ENCODE data around the gene AVPR1A.
"Not testable (repeated sequence)": the region's sequence is repeated elsewhere in the genome, so short reads cannot be mapped to it uniquely, and the experiment has no call there.

The AVPR1A gene

GRCh38 chr12:63150713-63151622 lies at the start of gene AVPR1A:
Gene AVPR1A (minus strand): TSS chr12:63151201. CDS start chr12:63150836, 365 bp downstream.
- DNase-seq (ENCODE audit: low spot score) = peak; percentile 9

GRCh38 chr12:63196168-63196567 lies 45.2 kb upstream of the AVPR1A start:
- no peak for DNase-seq (ENCODE audit: low spot score)

DNA sequence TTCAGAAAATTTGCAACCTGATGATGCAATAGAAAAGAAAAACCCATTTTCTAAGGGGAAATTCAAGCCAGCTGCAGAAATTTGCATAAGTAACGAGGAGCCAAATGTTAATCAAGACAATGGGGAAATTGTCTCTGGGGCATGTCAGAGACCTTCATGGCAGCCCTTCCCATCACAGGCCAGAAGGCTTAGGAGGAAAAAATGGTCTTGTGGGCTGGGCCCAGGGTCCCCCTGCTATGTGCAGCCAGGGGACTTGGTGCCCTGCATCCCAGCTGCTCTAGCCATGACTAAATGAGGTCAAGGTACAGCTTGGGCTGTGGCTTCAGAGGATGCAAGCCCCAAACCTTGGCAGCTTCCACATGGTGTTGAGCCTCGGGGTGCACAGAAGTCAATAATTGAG lies 28.2 kb upstream of the AVPR1A start:
- no peak for DNase-seq (ENCODE audit: low spot score)

DNA sequence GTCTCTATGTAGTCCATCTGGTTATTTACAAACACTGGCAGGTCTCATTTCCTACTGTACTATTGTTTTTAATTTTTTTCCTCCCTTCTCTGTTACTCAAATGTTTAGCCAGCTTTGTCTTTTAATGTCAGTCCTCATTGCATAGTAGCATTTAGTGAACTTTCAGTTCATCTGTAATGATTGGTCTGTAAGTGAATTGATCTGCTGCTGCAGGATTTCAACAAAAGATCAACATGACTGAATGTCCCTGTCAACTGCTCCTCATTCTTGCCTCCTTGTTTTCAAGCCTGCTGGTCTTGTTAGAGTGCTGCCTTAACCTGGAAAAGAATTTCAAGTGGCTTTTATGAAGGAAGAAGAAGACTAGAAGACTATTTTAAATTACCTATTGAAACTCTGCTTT lies 19.3 kb upstream of the AVPR1A start:
- DNase-seq (ENCODE audit: low spot score) = no peak

DNA sequence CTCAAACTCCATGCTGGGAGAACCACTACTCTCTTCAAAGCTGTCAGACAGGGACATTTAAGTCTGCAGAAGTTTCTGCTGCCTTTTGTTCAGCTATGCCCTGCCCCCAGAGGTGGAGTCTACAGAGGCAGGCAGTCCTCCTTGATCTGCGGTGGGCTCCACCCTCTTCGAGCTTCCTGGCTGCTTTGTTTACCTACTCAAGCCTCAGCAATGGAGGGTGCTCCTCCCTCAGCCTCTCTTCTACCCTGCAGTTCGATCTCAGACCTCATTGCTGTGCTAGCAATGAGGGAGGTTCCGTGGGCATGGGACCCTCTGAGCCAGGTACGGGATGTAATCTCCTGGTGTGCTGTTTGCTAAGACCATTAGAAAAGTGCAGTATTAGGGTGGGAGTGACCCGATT lies 16.7 kb upstream of the AVPR1A start:
- not testable (repeated sequence) for DNase-seq (ENCODE audit: low spot score)

DNA sequence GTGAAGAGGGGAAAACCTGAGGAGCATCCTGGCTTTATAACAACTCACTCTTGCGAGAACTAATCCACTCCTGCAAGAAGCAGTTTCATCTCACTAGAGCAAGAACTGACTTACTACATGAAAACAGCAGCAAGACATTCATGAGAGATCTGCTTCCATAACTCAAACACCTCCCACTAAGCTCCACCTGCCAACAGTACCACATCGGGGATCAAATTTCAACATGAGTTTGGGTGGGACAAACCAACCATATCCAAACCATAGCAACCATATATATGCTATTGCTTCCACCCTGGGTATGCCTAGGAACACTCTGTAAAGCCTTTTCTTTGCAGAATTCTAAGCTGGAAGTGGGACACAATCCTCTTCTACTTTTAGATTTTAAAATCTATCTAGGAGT lies 13.9 kb upstream of the AVPR1A start:
- DNase-seq (ENCODE audit: low spot score) = no peak

GRCh38 chr12:63163541-63163940 lies 12.5 kb upstream of the AVPR1A start:
- DNase-seq (ENCODE audit: low spot score) = no peak

DNA sequence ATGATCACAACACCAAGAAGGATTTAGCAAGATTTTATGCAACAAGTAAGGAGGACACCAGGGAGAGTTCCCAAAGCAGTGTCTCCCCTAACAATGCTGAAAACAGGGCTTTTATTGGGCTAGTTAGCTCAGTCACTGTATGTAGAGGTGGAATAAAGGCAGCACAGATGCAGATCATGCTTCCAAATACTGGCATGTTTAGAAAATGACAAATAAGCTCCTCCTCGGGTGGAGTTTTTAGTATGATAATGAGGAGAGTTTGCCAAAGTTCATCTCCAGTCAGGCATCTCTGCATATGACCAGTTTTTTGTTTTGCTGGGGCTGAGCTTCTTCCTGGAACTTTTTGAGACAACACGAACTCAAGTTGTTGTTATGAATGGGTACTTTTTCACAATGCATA lies 4.4 kb upstream of the AVPR1A start:
- DNase-seq (ENCODE audit: low spot score) = no peak

DNA sequence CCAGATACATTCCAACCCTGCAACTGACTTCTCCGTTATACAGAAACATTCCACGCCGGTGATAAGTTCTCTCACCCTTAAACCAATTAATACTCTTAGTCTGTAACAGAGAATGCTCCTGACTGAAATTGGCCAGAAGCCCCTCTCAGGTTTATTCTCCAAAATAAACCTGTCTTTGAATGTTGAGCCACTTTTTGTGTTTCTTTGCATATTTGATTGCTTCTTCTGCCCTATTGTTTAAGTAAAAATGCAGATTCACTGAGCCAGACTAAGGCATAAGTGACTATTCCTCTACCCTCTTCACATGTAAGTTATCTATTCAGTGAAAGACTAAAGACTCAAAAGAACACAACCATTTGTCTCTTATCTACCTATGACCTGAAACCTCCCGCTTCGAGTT lies 3.6 kb upstream of the AVPR1A start:
- no peak for DNase-seq (ENCODE audit: low spot score)

DNA sequence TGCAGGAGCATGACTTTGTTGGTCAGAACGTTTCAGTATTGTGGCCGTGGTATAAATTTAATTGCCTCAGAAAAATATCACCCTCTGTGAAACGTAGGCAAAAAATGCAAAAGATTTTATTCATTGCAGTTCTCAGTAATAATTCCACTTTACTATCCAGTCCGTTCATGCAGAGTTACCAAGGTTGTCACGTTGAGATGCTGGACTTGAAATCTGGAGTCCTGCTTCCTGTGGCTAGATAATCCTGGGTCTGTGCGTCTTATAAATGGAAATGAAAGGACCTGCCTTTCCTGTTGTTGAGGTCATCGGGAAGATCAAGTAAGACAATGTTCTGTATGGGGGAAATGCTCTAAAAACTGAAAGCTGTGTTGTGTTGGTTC lies 1.3 kb upstream of the AVPR1A start:
- DNase-seq (ENCODE audit: low spot score) = no peak

- peak; percentile 30 for DNase-seq (ENCODE audit: low spot score)
Measured at GRCh38 chr12:63151623-63152320, 771 bp upstream of the AVPR1A start.

DNA sequence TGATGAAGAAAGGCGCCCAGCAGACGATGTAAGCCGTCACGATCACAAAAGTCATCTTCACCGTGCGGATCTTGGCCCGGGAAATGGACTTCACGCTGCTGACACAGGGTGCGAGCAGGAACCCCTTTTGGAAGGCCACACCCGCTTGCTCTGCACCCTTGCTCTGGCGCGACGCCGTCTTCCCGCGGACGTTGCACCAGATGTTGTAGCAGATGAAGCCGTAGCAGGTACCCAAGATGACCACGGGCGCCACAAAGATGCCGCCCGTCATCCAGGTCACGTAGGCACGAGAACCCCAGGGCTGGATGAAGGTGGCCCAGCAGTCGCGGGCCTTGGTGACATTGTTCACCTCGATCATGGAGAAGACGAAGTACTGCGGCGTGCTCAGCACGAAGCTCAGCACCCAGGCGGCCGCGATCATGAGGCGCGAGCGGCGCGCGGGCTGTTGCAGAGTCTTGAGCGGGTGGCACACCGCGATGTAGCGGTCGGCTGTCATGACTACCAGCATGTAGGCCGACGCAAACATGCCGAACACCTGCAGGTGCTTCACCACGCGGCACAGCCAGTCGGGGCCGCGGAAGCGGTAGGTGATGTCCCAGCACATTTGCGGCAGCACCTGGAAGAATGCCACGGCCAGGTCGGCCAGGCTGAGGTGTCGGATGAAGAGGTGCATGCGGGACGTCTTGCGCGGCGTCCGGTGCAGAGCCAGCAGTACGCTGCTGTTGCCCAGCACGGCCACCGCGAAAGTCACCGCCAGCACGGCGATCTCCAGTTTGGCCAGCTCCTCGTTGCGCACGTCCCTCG lies 890 bp downstream of the AVPR1A start:
- no peak for DNase-seq (ENCODE audit: low spot score)

- DNase-seq (ENCODE audit: low spot score) = no peak
Measured at GRCh38 chr12:63144556-63144955, 6.4 kb downstream of the AVPR1A start.

GRCh38 chr12:63138488-63138887 lies 12.5 kb downstream of the AVPR1A start:
- no peak for DNase-seq (ENCODE audit: low spot score)

GRCh38 chr12:63133981-63134380 lies 17.0 kb downstream of the AVPR1A start:
- no peak for DNase-seq (ENCODE audit: low spot score)

DNA sequence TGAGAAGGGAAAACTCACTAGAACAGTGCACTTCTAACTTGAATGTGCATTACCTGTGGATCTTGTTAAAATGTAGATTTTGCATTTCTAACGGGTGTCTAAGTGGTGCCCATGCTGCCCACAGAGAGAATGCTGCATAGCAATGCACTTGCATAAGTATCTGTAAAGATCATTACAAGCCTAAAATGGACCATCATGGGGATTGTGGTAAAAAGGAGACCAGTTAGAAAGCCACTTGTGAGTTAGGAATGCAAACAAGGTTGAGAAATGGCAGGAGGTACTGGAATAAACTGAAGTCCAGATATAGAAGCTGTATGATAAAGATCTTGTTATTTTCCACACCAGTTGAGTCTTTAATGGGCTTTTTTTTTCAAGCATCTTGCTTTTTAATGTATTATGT lies 18.8 kb downstream of the AVPR1A start:
- no peak for DNase-seq (ENCODE audit: low spot score)

GRCh38 chr12:63129927-63130326 lies 21.1 kb downstream of the AVPR1A start:
- no peak for DNase-seq (ENCODE audit: low spot score)

DNA sequence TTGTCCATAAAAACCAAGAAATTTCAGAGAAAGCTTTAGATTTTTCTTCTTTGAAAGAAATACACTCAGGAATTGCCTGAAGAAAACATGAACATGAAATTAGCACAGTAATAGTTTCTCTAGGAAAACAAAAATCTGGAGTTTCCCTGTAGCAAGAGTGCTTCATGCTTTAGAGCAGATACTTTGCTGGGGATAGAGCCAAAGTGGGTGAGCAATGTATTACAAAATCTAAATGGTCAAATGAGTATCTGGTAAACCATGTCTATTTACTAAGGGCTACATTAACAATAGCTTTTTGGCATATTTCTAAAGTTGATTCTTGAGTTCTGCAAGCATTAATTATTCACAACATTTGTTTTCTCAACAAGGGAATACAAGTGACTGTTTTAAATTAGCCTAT lies 26.2 kb downstream of the AVPR1A start:
- DNase-seq (ENCODE audit: low spot score) = no peak

GRCh38 chr12:63103494-63104131 lies 47.4 kb downstream of the AVPR1A start:
- DNase-seq (ENCODE audit: low spot score) = peak; percentile 4

DNA sequence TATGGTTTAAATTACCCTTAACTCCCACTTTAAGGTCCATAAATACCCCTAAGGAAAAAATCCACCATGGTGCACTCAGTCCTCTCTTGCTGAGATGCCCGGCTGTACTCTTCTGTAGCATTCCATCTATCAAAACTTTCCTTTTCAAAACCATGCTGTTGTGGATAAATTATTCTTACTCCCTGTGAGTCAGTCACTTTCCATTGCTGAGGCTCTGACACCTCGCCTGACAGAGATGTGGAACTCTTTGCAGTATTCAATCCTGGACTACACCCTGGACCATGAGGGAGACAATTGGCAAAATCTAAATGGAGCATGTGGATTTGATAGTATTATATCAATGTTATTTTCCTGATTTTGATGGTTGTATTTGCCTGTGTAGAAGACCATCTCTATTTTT lies 49.1 kb downstream of the AVPR1A start:
- no peak for DNase-seq (ENCODE audit: low spot score)

DNA sequence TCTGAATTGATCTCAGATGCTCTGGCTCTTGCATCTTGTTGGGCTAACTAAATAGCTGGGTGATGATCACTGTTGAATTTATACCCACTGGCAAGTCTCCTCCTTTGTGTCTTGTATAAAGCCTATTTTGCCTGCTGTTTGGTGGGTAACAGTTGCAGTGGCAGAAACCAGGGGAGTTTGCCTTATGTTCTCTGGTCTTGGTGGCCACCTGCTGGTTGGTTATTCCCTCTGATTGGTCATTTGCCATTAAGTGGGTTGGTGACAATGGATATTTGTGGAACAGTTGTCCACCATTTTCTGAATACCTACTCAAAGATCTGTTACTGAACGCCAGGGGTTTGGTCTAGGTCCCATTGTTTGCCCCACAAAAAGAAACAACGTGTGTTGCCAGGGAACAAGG lies 52.1 kb downstream of the AVPR1A start:
- DNase-seq (ENCODE audit: low spot score) = no peak

DNA sequence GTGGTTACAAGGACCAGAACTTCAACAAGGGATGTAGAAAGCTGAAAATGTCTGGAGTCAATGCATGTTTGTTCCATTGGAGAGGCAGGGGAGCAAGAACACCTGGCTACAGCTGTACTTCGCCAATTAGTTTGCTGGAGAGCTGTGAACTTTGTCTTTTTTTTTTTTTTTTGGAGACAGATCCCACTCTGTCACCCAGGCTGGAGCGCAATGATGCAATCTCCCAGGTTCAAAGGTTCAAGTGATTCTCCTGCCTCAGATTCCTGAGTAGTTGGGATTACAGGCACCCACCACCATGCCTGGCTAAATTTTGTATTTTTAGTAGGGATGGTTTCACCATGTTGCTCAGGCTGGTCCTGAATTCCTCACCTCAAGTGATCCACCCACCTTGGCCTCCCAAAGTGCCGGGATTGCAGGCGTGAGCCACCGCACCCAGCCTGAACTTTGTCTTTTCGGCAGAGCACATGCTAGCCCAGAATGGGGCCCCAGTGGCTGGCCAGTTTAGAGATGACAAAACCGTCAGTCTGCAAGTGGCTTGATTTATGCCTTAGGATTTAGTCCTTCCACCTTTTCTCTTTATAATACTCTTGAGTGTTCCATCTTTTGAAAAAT lies 55.5 kb downstream of the AVPR1A start:
- DNase-seq (ENCODE audit: low spot score) = no peak

All from hepatic stellate cell (primary cell).